ENCODE measurements around the gene SUGP2. TPM values are rescaled to one million over a fixed set of nuclear protein-coding genes. Genes with fewer than 3 reads are reported as not detected.

The SUGP2 gene
- total and polyA plus RNA-seq, 2 experiments from 2014 or later, result 28.8 to 29.7 TPM

DNA sequence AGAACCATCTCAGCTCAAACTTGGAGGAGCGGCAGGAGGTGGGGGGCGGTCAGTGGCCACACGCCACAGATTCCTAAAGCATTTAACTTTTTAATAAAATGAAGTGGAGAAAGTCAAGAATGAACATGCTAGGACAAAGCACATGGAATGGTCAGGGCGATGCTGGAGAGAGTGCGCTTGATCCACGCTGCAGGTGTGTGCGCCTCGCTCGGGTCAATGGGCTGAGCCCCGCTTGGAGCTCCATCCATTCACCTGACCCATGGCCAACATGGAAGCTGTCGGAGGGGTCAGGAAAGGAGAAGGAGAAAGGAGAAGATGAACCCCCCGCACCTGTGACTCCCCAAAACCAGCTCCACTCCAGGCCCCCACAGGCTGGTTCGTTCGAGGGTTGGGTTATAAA is 41.8 kb downstream of the SUGP2 start:
- Histone ChIP-seq H4K20me1 (ENCODE audit: insufficient read depth) (no peaks in the 10 kb centered on the region), H3K4me2 (ENCODE audit: unreplicated experiment) (no peak overlapping the region), H3K9me3 (ENCODE audit: low read depth) (no peaks in the 10 kb centered on the region), H3K27ac (no peak overlapping the region), H2AFZ (no peak overlapping the region), H3F3A (ENCODE audit: insufficient read depth) (peaks cover 3% of the 10 kb centered on the region; the same call in 1 of the 2 replicates), H3K4me3 (no peak overlapping the region), H3K36me3 (ENCODE audit: low read depth) (peaks cover 15% of the 10 kb centered on the region; the same call in 1 of the 2 replicates), H3K4me1 (ENCODE audit: insufficient read depth) (peaks cover 6% of the 10 kb centered on the region), H3K79me2 (ENCODE audit: insufficient read depth) (no peaks in the 10 kb centered on the region), H3K27me3 (replicated peaks; ENCODE audit: insufficient read depth) (no peaks in the 10 kb centered on the region), H3K9ac (no peak overlapping the region), H3K9me2 (ENCODE audit: insufficient read depth) (no peaks in the 10 kb centered on the region)
- DNase-seq, result no peak
- 93 to 95% methylated on average over 14 of the region's 14 CpGs for WGBS, 2 experiments (ENCODE audit: low coverage in 1 of 2, low lambda C conversion rate in 2 of 2, missing lambda C conversion rate in 2 of 2)
- in situ Hi-C loops (cut with MboI), result no loop called here
- TF ChIP-seq EZH2 (IDR thresholded peaks at IDR 0.05; ENCODE audit: insufficient read depth, poor library complexity, severe bottlenecking) (no peak), EZH2phosphoT487 (IDR thresholded peaks at IDR 0.05; ENCODE audit: insufficient read depth, low read depth) (no peak)

DNA sequence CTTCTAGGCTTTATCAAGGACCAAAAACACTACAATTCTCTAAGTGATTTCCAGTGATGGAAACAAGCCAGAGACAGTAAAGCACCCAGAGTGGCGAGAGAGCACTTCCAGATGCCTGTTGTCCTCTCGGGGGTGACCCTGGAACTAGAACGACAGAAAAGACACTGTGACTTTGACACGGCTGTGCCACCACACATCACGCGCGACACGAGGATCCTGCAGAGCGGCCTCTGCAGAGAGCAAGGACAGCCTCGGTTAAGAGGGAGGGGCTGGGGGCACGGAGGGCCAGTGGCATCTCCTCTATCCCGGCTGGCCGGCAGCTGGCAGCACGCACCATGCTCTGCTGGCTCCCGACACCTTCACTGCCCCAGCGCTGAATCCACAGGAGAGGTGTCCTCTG is 42.3 kb downstream of the SUGP2 start:
- H3K9ac ChIP-seq, result no peak overlapping the region
- no peaks in the 10 kb centered on the region for H3F3A ChIP-seq (ENCODE audit: insufficient read depth)
- no peaks in the 10 kb centered on the region for H3K9me3 ChIP-seq (ENCODE audit: low read depth)
- H2AFZ ChIP-seq, result no peak overlapping the region
- peaks cover 15% of the 10 kb centered on the region; the same call in 1 of the 2 replicates for H3K36me3 ChIP-seq (ENCODE audit: low read depth)
- WGBS, 2 experiments (ENCODE audit: low coverage in 1 of 2, low lambda C conversion rate in 2 of 2, missing lambda C conversion rate in 2 of 2), result 86% methylated on average over 15 to 16 of the region's 16 CpGs
- no peaks in the 10 kb centered on the region for H3K79me2 ChIP-seq (ENCODE audit: insufficient read depth)
- H3K27me3 ChIP-seq (replicated peaks; ENCODE audit: insufficient read depth), result no peaks in the 10 kb centered on the region
- peaks cover 1% of the 10 kb centered on the region for H3K4me1 ChIP-seq (ENCODE audit: insufficient read depth)
- no peak overlapping the region for H3K4me3 ChIP-seq
- DNase-seq, result no peak
- no peaks in the 10 kb centered on the region for H4K20me1 ChIP-seq (ENCODE audit: insufficient read depth)
- H3K27ac ChIP-seq, result no peak overlapping the region
- no peaks in the 10 kb centered on the region for H3K9me2 ChIP-seq (ENCODE audit: insufficient read depth)
- in situ Hi-C loops (cut with MboI), result no loop called here
- no peak overlapping the region for H3K4me2 ChIP-seq (ENCODE audit: unreplicated experiment)
- TF ChIP-seq EZH2phosphoT487 (IDR thresholded peaks at IDR 0.05; ENCODE audit: insufficient read depth, low read depth), result no peak
- no peak for TF ChIP-seq EZH2 (IDR thresholded peaks at IDR 0.05; ENCODE audit: insufficient read depth, poor library complexity, severe bottlenecking)

DNA sequence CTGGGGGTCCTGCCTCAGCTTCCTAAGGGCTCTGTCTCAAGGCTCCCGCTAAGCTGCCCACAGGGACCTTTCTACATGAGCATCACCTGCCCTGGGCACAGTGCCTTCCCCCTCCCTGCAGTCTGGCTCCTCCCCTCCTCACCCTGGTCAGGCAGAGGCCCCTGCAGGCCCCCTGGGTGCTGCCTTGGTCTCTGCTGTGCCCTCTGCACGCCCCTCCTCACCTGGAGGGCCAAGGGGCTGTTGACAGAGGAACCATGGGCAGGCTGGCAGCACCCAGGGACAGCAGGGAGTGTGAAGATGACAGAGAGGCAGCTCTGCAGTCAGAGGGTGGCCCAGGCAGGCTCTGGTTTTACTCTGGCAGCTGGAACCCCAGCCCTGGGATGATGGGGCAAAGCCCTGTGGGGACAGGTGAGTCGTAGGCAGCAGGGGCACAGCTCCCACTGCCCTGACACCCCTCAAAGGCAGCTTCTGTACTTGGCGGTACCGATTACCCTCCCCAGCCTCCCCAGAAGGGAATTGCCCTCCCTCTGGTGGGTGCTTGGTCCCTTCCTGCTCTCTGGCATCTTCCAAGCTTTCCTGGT is 43.1 kb downstream of the SUGP2 start:
- no peak overlapping the region for H3K27ac ChIP-seq
- no peak for TF ChIP-seq EZH2phosphoT487 (IDR thresholded peaks at IDR 0.05; ENCODE audit: insufficient read depth, low read depth)
- no peak for TF ChIP-seq EZH2 (IDR thresholded peaks at IDR 0.05; ENCODE audit: insufficient read depth, poor library complexity, severe bottlenecking)
- DNase-seq, result no peak
- H2AFZ ChIP-seq, result no peak overlapping the region
- no peaks in the 10 kb centered on the region for H3K9me3 ChIP-seq (ENCODE audit: low read depth)
- no peak overlapping the region for H3K9ac ChIP-seq
- H3K36me3 ChIP-seq (ENCODE audit: low read depth), result peaks cover 15% of the 10 kb centered on the region; the same call in 1 of the 2 replicates
- H3K4me3 ChIP-seq, result no peak overlapping the region
- H3K4me1 ChIP-seq (ENCODE audit: insufficient read depth), result no peaks in the 10 kb centered on the region
- no peak overlapping the region for H3K4me2 ChIP-seq (ENCODE audit: unreplicated experiment)
- in situ Hi-C loops (cut with MboI), result no loop called here
- no peaks in the 10 kb centered on the region for H3K79me2 ChIP-seq (ENCODE audit: insufficient read depth)
- no peaks in the 10 kb centered on the region for H3K9me2 ChIP-seq (ENCODE audit: insufficient read depth)
- H3F3A ChIP-seq (ENCODE audit: insufficient read depth), result no peaks in the 10 kb centered on the region
- 81 to 83% methylated on average over 5 of the region's 5 CpGs for WGBS, 2 experiments (ENCODE audit: low coverage in 1 of 2, low lambda C conversion rate in 2 of 2, missing lambda C conversion rate in 2 of 2)
- H3K27me3 ChIP-seq (replicated peaks; ENCODE audit: insufficient read depth), result no peaks in the 10 kb centered on the region
- H4K20me1 ChIP-seq (ENCODE audit: insufficient read depth), result no peaks in the 10 kb centered on the region

- H4K20me1 ChIP-seq (ENCODE audit: insufficient read depth), result no peaks in the 10 kb centered on the region
- no peak overlapping the region for H3K9ac ChIP-seq
- no peak overlapping the region for H3K27ac ChIP-seq
- WGBS, 2 experiments (ENCODE audit: low coverage in 1 of 2, low lambda C conversion rate in 2 of 2, missing lambda C conversion rate in 2 of 2), result 29 to 30% methylated on average over 10 of the region's 10 CpGs
- H3K79me2 ChIP-seq (ENCODE audit: insufficient read depth), result no peaks in the 10 kb centered on the region
- H3K4me1 ChIP-seq (ENCODE audit: insufficient read depth), result no peaks in the 10 kb centered on the region
- DNase-seq, result no peak
- no peaks in the 10 kb centered on the region for H3K9me3 ChIP-seq (ENCODE audit: low read depth)
- in situ Hi-C loops (cut with MboI), result no loop called here
- H3K36me3 ChIP-seq (ENCODE audit: low read depth), result peaks cover 9% of the 10 kb centered on the region; the same call in 1 of the 2 replicates
- no peak overlapping the region for H3K4me3 ChIP-seq
- TF ChIP-seq EZH2phosphoT487 (IDR thresholded peaks at IDR 0.05; ENCODE audit: insufficient read depth, low read depth) (no peak), EZH2 (IDR thresholded peaks at IDR 0.05; ENCODE audit: insufficient read depth, poor library complexity, severe bottlenecking) (no peak)
- no peaks in the 10 kb centered on the region for H3K9me2 ChIP-seq (ENCODE audit: insufficient read depth)
- H3K4me2 ChIP-seq (ENCODE audit: unreplicated experiment), result no peak overlapping the region
- no peak overlapping the region for H2AFZ ChIP-seq
- no peaks in the 10 kb centered on the region for H3K27me3 ChIP-seq (replicated peaks; ENCODE audit: insufficient read depth)
- no peaks in the 10 kb centered on the region for H3F3A ChIP-seq (ENCODE audit: insufficient read depth)
These were observed 44.0 kb downstream of the SUGP2 start for GRCh38 chr19:18989316-18989715.

Data from GM23248 (cell line).